ENCODE measurements around the gene KHDRBS1. TPM values are rescaled to one million over a fixed set of nuclear protein-coding genes. Genes with fewer than 3 reads are reported as not detected.

The KHDRBS1 gene
- total RNA-seq, 2 experiments from 2014 or later, result 91.6 to 94.2 TPM

- no peak overlapping the region for H3K4me3 ChIP-seq (ENCODE audit: low read length)
- ChIA-PET CTCF (interaction anchor here (0.7 to 0.9 kb wide), 4 partner anchors 17 to 152 kb away, joined by 3 read pairs; no protein-coding TSS in a partner anchor), POLR2A (interaction anchor here (0.5 to 1.7 kb wide), 10 partner anchors 22 to 192 kb away, joined by 3 to 13 read pairs (median 4); partner anchors contain the start of gene KHDRBS1)
- intact Hi-C loops (cut with DNase I, micrococcal nuclease), result no loop called here
- no peaks in the 10 kb centered on the region for H3K27me3 Mint-ChIP-seq
- no peaks in the 10 kb centered on the region for H3K9me3 ChIP-seq (ENCODE audit: control insufficient read depth in 1 of 2, insufficient read depth in 1 of 2, low read length in 2 of 2)
- no peaks in the 10 kb centered on the region for H3K36me3 ChIP-seq (ENCODE audit: insufficient read depth, low read length)
- H3K4me1 ChIP-seq (ENCODE audit: insufficient read depth, low read length), result peaks cover 57% of the 10 kb centered on the region
- ATAC-seq (ENCODE audit: poor library complexity), result no peak
- peaks cover 49% of the 10 kb centered on the region for H3K4me1 Mint-ChIP-seq (ENCODE audit: low read depth)
- H3K27ac ChIP-seq (ENCODE audit: low read depth in 1 of 2, low read length in 2 of 2), result peak overlapping the region; percentile 32 to 64
- no peaks in the 10 kb centered on the region for H3K27me3 ChIP-seq (ENCODE audit: control insufficient read depth in 1 of 2, insufficient read depth in 2 of 2, low read length in 2 of 2)
- peak overlapping the region; percentile 75 for H3K4me3 Mint-ChIP-seq
- H3K27ac Mint-ChIP-seq, result peak overlapping the region; percentile 91
- TF ChIP-seq CTCF (IDR thresholded peaks at IDR 0.05), result no peak
- peak in 3 of 14 experiments; percentile 18 to 48 (median 23) for DNase-seq
- H3K9me3 Mint-ChIP-seq, result no peaks in the 10 kb centered on the region
- H3K36me3 Mint-ChIP-seq (ENCODE audit: low read depth), result no peaks in the 10 kb centered on the region
Measured at GRCh38 chr1:31981456-31981839, 32.2 kb upstream of the KHDRBS1 start.

GRCh38 chr1:31981972-31982371 lies 31.7 kb upstream of the KHDRBS1 start:
- Histone ChIP-seq H3K9me3 (ENCODE audit: control insufficient read depth in 1 of 2, insufficient read depth in 1 of 2, low read length in 2 of 2) (no peaks in the 10 kb centered on the region), H3K27me3 (ENCODE audit: control insufficient read depth in 1 of 2, insufficient read depth in 2 of 2, low read length in 2 of 2) (no peaks in the 10 kb centered on the region), H3K4me1 (ENCODE audit: insufficient read depth, low read length) (peaks cover 62% of the 10 kb centered on the region), H3K27ac (ENCODE audit: low read depth in 1 of 2, low read length in 2 of 2) (peak overlapping the region; percentile 32 to 64), H3K36me3 (ENCODE audit: insufficient read depth, low read length) (no peaks in the 10 kb centered on the region), H3K4me3 (ENCODE audit: low read length) (peak overlapping the region; percentile 11)
- POLR2A ChIA-PET, result interaction anchor here (0.5 to 1.7 kb wide), 9 partner anchors 21 to 193 kb away, joined by 3 to 13 read pairs (median 4); partner anchors contain the start of gene KHDRBS1
- Mint-ChIP-seq H3K4me3 (peak overlapping the region; percentile 75), H3K4me1 (ENCODE audit: low read depth) (peaks cover 54% of the 10 kb centered on the region), H3K36me3 (ENCODE audit: low read depth) (no peaks in the 10 kb centered on the region), H3K27ac (peak overlapping the region; percentile 91), H3K27me3 (no peaks in the 10 kb centered on the region), H3K9me3 (no peaks in the 10 kb centered on the region)
- intact Hi-C loops (cut with DNase I, micrococcal nuclease), result no loop called here
- peak; percentile 79 for ATAC-seq (ENCODE audit: poor library complexity)
- CTCF ChIA-PET, result interaction anchor here (0.8 to 0.9 kb wide), 3 partner anchors 18 to 64 kb away, joined by 3 read pairs; no protein-coding TSS in a partner anchor
- peak in 12 of 14 experiments; percentile 13 to 90 (median 36) for DNase-seq
- TF ChIP-seq CTCF (IDR thresholded peaks at IDR 0.05), result no peak

GRCh38 chr1:31984419-31985347 lies 29.0 kb upstream of the KHDRBS1 start:
- peak overlapping the region; percentile 58 for H3K4me3 Mint-ChIP-seq
- H3K27me3 Mint-ChIP-seq, result no peaks in the 10 kb centered on the region
- Histone ChIP-seq H3K4me1 (ENCODE audit: insufficient read depth, low read length) (peaks cover 64% of the 10 kb centered on the region), H3K4me3 (ENCODE audit: low read length) (no peak overlapping the region), H3K27ac (ENCODE audit: low read depth in 1 of 2, low read length in 2 of 2) (peak overlapping the region; percentile 57 to 72), H3K9me3 (ENCODE audit: control insufficient read depth in 1 of 2, insufficient read depth in 1 of 2, low read length in 2 of 2) (no peaks in the 10 kb centered on the region), H3K27me3 (ENCODE audit: control insufficient read depth in 1 of 2, insufficient read depth in 2 of 2, low read length in 2 of 2) (no peaks in the 10 kb centered on the region), H3K36me3 (ENCODE audit: insufficient read depth, low read length) (no peaks in the 10 kb centered on the region)
- intact Hi-C loops (cut with DNase I, micrococcal nuclease), result no loop called here
- peaks cover 62% of the 10 kb centered on the region for H3K4me1 Mint-ChIP-seq (ENCODE audit: low read depth)
- H3K36me3 Mint-ChIP-seq (ENCODE audit: low read depth), result no peaks in the 10 kb centered on the region
- CTCF ChIA-PET, result interaction anchor here (0.5 to 2.5 kb wide), 4 partner anchors 21 to 63 kb away, joined by 3 to 12 read pairs (median 3); partner anchors contain the start of gene PTP4A2
- POLR2A ChIA-PET, result interaction anchor here (0.5 to 2.0 kb wide), 14 partner anchors 12 to 410 kb away, joined by 3 to 15 read pairs (median 4); partner anchors contain the start of genes BSDC1, KHDRBS1 and PTP4A2
- peak in 13 of 14 experiments; percentile 20 to 73 (median 46) for DNase-seq
- ATAC-seq (ENCODE audit: poor library complexity), result peak; percentile 71
- H3K27ac Mint-ChIP-seq, result peak overlapping the region; percentile 91
- H3K9me3 Mint-ChIP-seq, result no peaks in the 10 kb centered on the region
- TF ChIP-seq CTCF (IDR thresholded peaks at IDR 0.05), result no peak

Measured in CD4-positive, alpha-beta T cell (primary cell).